Hepatocyte (in vitro differentiated cells): Measurements from ENCODE around the gene ZNF500. TPM values are rescaled to one million over a fixed set of nuclear protein-coding genes. Genes with fewer than 3 reads are reported as not detected.

Experiments used
- DNase-seq: peaks from one replicate; pipeline ENCODE4 v3.0.0-alpha.2; 2016; ENCODE audit warnings: low spot score
- H2AFZ ChIP-seq: fragments of 200-600 bp; sonication (generic); 2 replicates; pipeline ENCODE4 v1.6.0; 2016; ENCODE audit warnings: antibody characterized with exemption, mild to moderate bottlenecking
- H3K27ac ChIP-seq: fragments of 200-600 bp; sonication (generic); 2 replicates; pipeline ENCODE4 v1.5.1; 2016; ENCODE audit warnings: mild to moderate bottlenecking
- H3K27me3 ChIP-seq: fragments of 200-600 bp; sonication (generic); 2 replicates; pipeline ENCODE4 v1.6.1; 2016
- H3K36me3 ChIP-seq: fragments of 200-600 bp; sonication (generic); replicated peaks from 2 replicates; pipeline ENCODE4 v1.5.1; 2016; ENCODE audit warnings: low read depth; ENCODE audit not compliant: insufficient read depth
- H3K4me1 ChIP-seq: fragments of 200-600 bp; sonication (generic); 2 replicates; pipeline ENCODE4 v1.5.1; 2016; ENCODE audit warnings: mild to moderate bottlenecking, moderate library complexity; ENCODE audit not compliant: insufficient read depth
- H3K4me2 ChIP-seq: fragments of 200-600 bp; sonication (generic); 2 replicates; pipeline ENCODE4 v1.6.0; 2016
- H3K4me3 ChIP-seq: fragments of 200-600 bp; sonication (generic); 2 replicates; pipeline ENCODE4 v1.5.1; 2016; ENCODE audit warnings: mild to moderate bottlenecking
- H3K79me2 ChIP-seq: fragments of 200-600 bp; sonication (generic); 2 replicates; pipeline ENCODE4 v1.6.0; 2017; ENCODE audit warnings: mild to moderate bottlenecking
- H3K9me2 ChIP-seq: fragments of 200-600 bp; sonication (generic); replicated peaks from 2 replicates; pipeline ENCODE4 v1.6.0; 2017; ENCODE audit warnings: mild to moderate bottlenecking; ENCODE audit not compliant: insufficient read depth
- H3K9me3 ChIP-seq: fragments of 200-600 bp; sonication (generic); 2 replicates; pipeline ENCODE4 v1.5.1; 2016; ENCODE audit warnings: low read depth, mild to moderate bottlenecking
- H4K20me1 ChIP-seq: fragments of 200-600 bp; sonication (generic); 2 replicates; pipeline ENCODE4 v1.6.0; 2016; ENCODE audit warnings: mild to moderate bottlenecking; ENCODE audit not compliant: insufficient read depth, poor library complexity, severe bottlenecking
- CTCF ChIP-seq: fragments of 200-600 bp; sonication (generic); IDR thresholded peaks from 2 replicates; pipeline ENCODE4 v1.5.1; 2016; ENCODE audit warnings: antibody characterized with exemption, mild to moderate bottlenecking; ENCODE audit not compliant: poor library complexity
- EZH2 ChIP-seq: fragments of 200-600 bp; sonication (generic); IDR thresholded peaks from 2 replicates; pipeline ENCODE4 v1.6.1; 2016; ENCODE audit warnings: antibody characterized with exemption, mild to moderate bottlenecking, borderline replicate concordance
- EZH2phosphoT487 ChIP-seq: fragments of 200-600 bp; sonication (generic); IDR thresholded peaks from one replicate; pipeline ENCODE4 v1.6.1; 2018; ENCODE audit warnings: antibody characterized with exemption, mild to moderate bottlenecking, low read depth, moderate library complexity; ENCODE audit not compliant: unreplicated experiment, severe bottlenecking
- WGBS: methylation state at CpG from one replicate; pipeline ENCODE4 v1.1.6; 2016; ENCODE audit warnings: low lambda C conversion rate; ENCODE audit errors: missing lambda C conversion rate; 5-methylcytosine and 5-hydroxymethylcytosine counted together
- polyA plus RNA-seq: library from polyadenylated mRNA; unstranded; fragments of >200 nt; fragmentation: Nextera tagmentation; extraction: Ambion mirVana; gene quantifications from 2 replicates; pipeline ENCODE4 v1.2.1, GENCODE V29; 2016
- total RNA-seq: library from RNA; depleted of rRNA; stranded (reverse); fragments of >200 nt; gene quantifications from 2 replicates; pipeline ENCODE4 v1.2.3, GENCODE V29; 2014

Gene ZNF500
- total and polyA plus RNA-seq, 2 experiments from 2014 or later, result 10.4 to 10.6 TPM

DNA sequence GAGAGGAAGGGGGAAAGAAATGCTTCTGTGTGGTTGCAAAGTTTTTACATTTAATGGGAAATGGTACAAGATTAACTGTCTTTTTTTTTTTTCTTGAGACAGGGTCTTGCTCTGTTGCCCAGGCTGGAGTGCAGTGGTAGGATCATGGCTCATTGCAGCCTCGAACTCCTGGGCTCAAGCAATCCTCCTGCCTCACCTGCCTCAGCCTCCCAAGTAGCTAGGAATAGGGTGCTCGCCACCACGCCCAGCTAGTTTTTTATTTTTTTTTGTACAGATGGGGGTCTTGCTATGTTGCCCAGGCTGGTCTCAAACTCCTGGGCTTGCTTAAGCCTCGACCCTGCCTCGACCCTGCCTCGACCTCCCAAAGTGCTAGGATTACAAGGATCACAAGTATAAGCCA lies 39.3 kb upstream of the ZNF500 start:
- no peak overlapping the region for H2AFZ ChIP-seq
- H3K4me2 ChIP-seq, result no peak overlapping the region
- no peaks in the 10 kb centered on the region for H3K27me3 ChIP-seq
- DNase-seq, result no peak
- H4K20me1 ChIP-seq, result no peaks in the 10 kb centered on the region
- H3K36me3 ChIP-seq, result no peaks in the 10 kb centered on the region
- H3K9me2 ChIP-seq, result no peaks in the 10 kb centered on the region
- TF ChIP-seq EZH2phosphoT487 (no peak), EZH2 (no peak), CTCF (no peak)
- H3K79me2 ChIP-seq, result no peaks in the 10 kb centered on the region
- H3K4me3 ChIP-seq, result no peak overlapping the region
- no peak overlapping the region for H3K27ac ChIP-seq
- H3K9me3 ChIP-seq, result no peaks in the 10 kb centered on the region
- WGBS, result 88% methylated on average over 6 of the region's 6 CpGs
- H3K4me1 ChIP-seq, result peaks cover 18% of the 10 kb centered on the region

DNA sequence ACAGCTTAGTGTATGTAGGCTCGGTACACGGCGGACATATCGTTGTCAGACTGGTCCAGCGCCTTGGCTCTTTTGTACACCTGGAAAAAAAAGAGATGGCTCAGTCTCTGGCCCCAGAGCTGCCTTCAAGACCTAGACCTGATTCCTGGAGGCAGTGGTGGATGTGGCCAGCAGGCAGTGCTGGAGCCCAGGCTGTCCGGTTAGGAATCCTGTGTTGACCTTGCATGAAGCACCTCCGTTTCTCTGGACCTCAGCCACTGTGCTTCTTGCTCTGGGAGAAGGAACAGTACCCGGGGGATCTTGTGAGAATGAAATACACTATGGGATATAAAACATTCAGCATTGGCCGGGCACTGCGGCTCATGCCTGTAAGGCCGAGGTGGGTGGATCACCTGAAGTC lies 38.3 kb upstream of the ZNF500 start:
- Histone ChIP-seq H3K4me3 (no peak overlapping the region), H3K4me2 (peak overlapping the region; percentile 91), H4K20me1 (no peaks in the 10 kb centered on the region), H3K9me3 (no peaks in the 10 kb centered on the region), H3K4me1 (peaks cover 21% of the 10 kb centered on the region), H3K36me3 (no peaks in the 10 kb centered on the region), H3K27me3 (no peaks in the 10 kb centered on the region), H2AFZ (no peak overlapping the region), H3K79me2 (peaks cover 3% of the 10 kb centered on the region), H3K9me2 (no peaks in the 10 kb centered on the region), H3K27ac (peak overlapping the region; percentile 37)
- TF ChIP-seq EZH2phosphoT487 (no peak), EZH2 (no peak), CTCF (no peak)
- no peak for DNase-seq
- 89% methylated on average over 6 of the region's 11 CpGs for WGBS

- Histone ChIP-seq H3K4me2 (peak overlapping the region; percentile 91), H3K79me2 (peaks cover 3% of the 10 kb centered on the region), H4K20me1 (no peaks in the 10 kb centered on the region), H2AFZ (no peak overlapping the region), H3K27ac (peak overlapping the region; percentile 43), H3K36me3 (no peaks in the 10 kb centered on the region), H3K27me3 (no peaks in the 10 kb centered on the region), H3K4me3 (no peak overlapping the region), H3K9me3 (no peaks in the 10 kb centered on the region), H3K9me2 (no peaks in the 10 kb centered on the region), H3K4me1 (peaks cover 21% of the 10 kb centered on the region)
- no peak for TF ChIP-seq EZH2phosphoT487
- TF ChIP-seq CTCF, result no peak
- no peak for TF ChIP-seq EZH2
- WGBS, result 86% methylated on average over 26 of the region's 26 CpGs
- DNase-seq, result no peak
These were observed 37.2 kb upstream of the ZNF500 start for GRCh38 chr16:4803898-4804762.
